ENCODE measurements around the gene HNRNPUL2.

GRCh38 chr11:62721994-62722393 is 5.3 kb downstream of the HNRNPUL2 start:
- no peak for TF ChIP-seq CTCF (IDR thresholded peaks at IDR 0.05)
- TF ChIP-seq POLR2A (IDR thresholded peaks at IDR 0.05), result no peak
